HUES48 (cell line): Measurements from ENCODE around the gene SCN11A.

ENCODE experiments used
- H3K27ac ChIP-seq: one replicate; pipeline ENCODE4 v1.7.0; 2013; ENCODE audit warnings: low read depth, low read length, inconsistent platforms
- H3K27me3 ChIP-seq: 2 replicates; pipeline ENCODE4 v1.6.1; 2013; ENCODE audit warnings: mild to moderate bottlenecking, low read length; ENCODE audit not compliant: control insufficient read depth, insufficient read depth
- H3K36me3 ChIP-seq: 2 replicates; pipeline ENCODE4 v1.6.1; 2013; ENCODE audit warnings: low read length; ENCODE audit not compliant: control insufficient read depth, insufficient read depth
- H3K4me1 ChIP-seq: 2 replicates; pipeline ENCODE4 v1.6.1; 2013; ENCODE audit warnings: mild to moderate bottlenecking, low read length; ENCODE audit not compliant: control insufficient read depth, insufficient read depth
- H3K4me3 ChIP-seq: 2 replicates; pipeline ENCODE4 v1.5.1; 2013; ENCODE audit warnings: mild to moderate bottlenecking, low read depth, low read length
- H3K9ac ChIP-seq: 2 replicates; pipeline ENCODE4 v1.6.1; 2013; ENCODE audit warnings: mild to moderate bottlenecking, low read depth, low read length, moderate library complexity
- H3K9me3 ChIP-seq: 2 replicates; pipeline ENCODE4 v1.6.1; 2013; ENCODE audit warnings: low read length; ENCODE audit not compliant: control insufficient read depth, insufficient read depth

Gene SCN11A

DNA sequence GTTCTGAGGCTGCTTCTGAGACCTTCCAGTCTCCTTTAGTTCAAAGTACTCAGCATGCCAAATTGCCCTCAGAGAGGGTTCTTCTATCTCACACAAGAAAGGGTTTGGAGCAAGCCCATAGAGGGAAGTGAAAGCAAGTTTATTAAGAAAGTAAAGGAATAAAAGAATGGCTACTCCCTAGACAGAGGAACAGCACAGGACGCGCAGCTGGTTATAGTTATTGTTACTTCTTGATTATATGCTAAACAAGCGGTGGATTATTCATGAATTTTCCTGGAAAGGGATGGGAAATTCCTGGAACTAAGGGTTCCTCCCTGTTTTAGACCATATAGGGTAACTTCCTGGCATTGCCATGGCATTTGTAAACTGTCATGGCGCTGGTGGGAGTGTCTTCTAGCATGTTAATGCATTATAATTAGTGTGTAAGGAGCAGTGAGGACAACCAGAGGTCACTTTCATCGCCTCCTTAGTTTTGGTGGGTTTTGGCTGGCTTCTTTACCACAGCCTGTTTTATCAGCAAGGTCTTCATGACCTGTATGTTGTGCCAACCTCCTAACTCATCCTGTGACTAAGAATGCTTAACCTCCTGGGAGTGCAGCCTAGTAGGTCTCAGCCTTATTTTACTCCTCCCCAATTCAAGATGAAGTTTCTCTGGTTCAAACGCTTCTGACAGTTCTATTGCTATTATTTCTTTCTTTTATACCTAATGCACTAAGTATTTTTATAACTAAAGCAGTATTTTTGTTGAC, 26.3 kb downstream of the SCN11A start:
- H3K9ac ChIP-seq: no peak overlapping the region
- no peak overlapping the region for H3K27ac ChIP-seq
- H3K9me3 ChIP-seq: no peaks in the 10 kb centered on the region
- H3K4me3 ChIP-seq: no peak overlapping the region
- H3K4me1 ChIP-seq: no peaks in the 10 kb centered on the region
- no peaks in the 10 kb centered on the region for H3K36me3 ChIP-seq
- no peaks in the 10 kb centered on the region for H3K27me3 ChIP-seq

DNA sequence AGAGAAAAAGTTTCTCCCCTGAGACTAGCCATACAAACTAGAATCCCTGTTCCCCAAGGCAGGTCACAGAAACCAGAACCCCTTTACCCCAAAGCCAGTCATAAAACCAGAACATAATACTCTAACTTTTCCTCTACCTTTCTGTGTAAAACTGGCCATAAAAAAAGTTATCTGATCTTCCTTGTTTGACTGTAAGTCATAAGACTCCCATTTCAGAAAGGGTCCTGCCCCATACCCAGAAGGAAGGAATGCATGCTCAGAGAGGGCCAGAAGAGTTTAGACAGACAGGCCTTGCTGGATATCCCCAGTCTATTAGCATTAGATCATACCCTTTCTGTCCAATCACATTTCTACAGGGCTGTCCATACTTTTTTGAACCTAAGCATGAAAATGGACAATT, 27.2 kb downstream of the SCN11A start:
- Histone ChIP-seq H3K9me3 (no peaks in the 10 kb centered on the region), H3K27ac (no peak overlapping the region), H3K36me3 (no peaks in the 10 kb centered on the region), H3K4me3 (no peak overlapping the region), H3K4me1 (no peaks in the 10 kb centered on the region), H3K27me3 (no peaks in the 10 kb centered on the region), H3K9ac (no peak overlapping the region)

DNA sequence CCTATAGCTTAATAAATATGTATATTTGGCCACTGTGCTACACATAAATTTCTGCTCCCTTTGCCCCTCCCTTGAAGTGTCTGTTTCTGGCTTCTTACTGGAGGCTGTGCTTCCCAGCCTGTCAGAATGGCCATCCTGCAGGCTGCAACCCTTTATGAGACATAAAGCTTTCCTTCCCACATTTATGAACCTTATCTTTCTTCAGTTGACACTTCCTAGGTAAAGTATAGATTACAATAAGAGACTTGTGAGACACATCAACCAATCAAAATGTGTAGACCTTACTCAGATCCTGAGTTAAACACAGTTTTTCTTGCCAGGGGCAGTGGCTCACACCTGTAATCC, 29.5 kb downstream of the SCN11A start:
- no peak overlapping the region for H3K4me3 ChIP-seq
- no peak overlapping the region for H3K27ac ChIP-seq
- no peak overlapping the region for H3K9ac ChIP-seq
- H3K36me3 ChIP-seq: no peaks in the 10 kb centered on the region
- H3K9me3 ChIP-seq: no peaks in the 10 kb centered on the region
- no peaks in the 10 kb centered on the region for H3K27me3 ChIP-seq
- no peaks in the 10 kb centered on the region for H3K4me1 ChIP-seq

DNA sequence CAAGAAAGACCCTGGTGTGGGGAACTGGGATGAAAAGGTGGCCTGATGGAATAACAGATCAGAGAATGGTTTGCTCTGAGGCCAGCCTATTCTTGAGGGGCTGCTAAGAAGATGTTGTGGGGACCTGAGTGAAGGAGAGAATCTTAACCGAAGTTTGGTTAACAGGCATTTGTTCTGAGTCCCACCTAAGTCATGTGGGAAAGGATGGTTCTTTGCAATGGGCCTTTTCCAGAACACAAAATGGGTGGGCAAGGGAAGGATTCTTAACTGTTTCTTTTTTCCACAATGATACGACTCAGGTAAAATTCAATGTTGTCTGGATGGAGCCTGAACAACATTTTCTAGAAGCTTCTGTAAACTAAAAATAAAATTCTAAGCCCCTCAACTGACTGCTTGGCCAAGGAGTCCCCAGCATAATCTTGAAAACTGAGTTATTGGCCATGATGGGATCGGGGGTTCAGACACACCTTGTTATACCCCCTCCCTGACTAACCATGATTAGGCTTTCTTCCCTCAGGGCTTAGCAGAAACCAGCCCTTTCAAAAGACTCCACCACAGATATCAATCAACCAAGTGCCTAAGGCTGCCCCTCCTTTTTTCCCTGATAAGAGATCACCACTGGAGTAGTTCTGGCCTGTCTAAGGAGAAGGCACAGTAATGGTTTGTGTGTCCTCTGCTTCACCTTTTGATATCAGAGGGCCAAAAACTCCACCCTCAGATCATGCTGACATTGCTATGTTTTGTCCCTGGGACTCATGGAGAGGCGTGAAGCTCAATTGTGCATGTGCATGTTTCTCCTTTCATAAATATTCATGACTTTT, 30.1 kb downstream of the SCN11A start:
- H3K4me3 ChIP-seq: no peak overlapping the region
- H3K27ac ChIP-seq: no peak overlapping the region
- no peaks in the 10 kb centered on the region for H3K36me3 ChIP-seq
- no peaks in the 10 kb centered on the region for H3K9me3 ChIP-seq
- H3K9ac ChIP-seq: no peak overlapping the region
- H3K27me3 ChIP-seq: no peaks in the 10 kb centered on the region
- H3K4me1 ChIP-seq: no peaks in the 10 kb centered on the region

DNA sequence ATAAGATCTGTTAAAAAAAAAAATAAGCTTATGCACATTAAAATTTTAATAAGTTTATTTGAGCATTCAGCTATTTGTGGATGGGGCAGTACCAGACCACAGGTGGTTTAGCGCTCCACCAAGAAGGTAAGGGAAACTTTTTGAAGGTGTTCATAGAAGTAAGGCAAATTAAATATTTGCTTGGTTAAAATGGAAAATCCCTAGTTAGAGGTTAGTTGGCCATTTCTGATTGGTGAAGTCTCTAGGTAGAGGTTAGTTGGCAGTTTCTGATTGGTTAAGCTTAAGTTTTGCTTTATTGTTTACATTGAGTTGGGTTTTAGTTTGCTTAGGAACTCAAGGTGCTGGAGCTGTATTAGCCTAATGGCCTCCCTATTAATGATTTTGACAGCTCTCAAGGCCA, 30.7 kb downstream of the SCN11A start:
- H3K4me3 ChIP-seq: no peak overlapping the region
- no peaks in the 10 kb centered on the region for H3K27me3 ChIP-seq
- H3K9me3 ChIP-seq: no peaks in the 10 kb centered on the region
- no peaks in the 10 kb centered on the region for H3K4me1 ChIP-seq
- H3K9ac ChIP-seq: no peak overlapping the region
- H3K27ac ChIP-seq: no peak overlapping the region
- H3K36me3 ChIP-seq: no peaks in the 10 kb centered on the region

DNA sequence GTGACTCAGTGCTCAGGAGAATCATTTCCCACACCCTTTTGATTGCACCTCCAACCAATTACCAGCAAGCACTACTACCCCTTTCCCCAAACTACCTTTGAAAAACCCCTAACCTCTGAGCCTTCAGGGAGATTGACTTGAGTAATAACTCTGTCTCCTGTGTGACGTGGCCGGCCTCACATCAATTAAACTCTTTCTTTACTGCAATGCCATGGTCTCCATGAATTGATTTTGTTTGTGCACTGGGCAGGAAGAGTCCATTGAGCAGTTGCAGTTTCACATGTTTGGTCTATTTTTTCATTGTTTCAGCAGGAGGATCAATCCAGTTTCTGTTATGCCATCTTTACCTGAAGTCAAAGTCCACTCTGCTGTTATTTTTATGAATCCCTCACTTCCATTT, 32.4 kb downstream of the SCN11A start:
- Histone ChIP-seq H3K4me1 (no peaks in the 10 kb centered on the region), H3K36me3 (no peaks in the 10 kb centered on the region), H3K9ac (no peak overlapping the region), H3K9me3 (no peaks in the 10 kb centered on the region), H3K27ac (no peak overlapping the region), H3K4me3 (no peak overlapping the region), H3K27me3 (no peaks in the 10 kb centered on the region)

DNA sequence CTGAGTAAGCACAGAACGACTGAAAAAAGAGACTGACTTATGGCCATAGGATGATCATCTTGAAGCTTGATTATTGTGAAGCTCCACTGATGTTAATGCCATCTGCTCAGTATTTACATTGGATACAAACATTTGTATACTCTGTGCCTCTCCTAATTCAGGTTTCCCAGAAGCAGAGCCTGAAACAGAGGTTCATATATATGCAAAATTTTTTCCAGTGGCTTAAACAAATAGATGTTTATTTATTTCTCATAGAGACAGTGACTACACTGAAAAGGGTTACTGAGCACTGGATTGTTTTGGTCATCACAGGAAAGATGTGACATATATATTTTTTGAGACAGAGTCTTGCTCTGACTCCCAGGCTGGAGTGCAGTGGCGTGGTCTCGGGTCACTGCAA, 36.3 kb downstream of the SCN11A start:
- Histone ChIP-seq H3K4me1 (peaks cover 10% of the 10 kb centered on the region; the same call in 1 of the 2 replicates), H3K4me3 (no peak overlapping the region), H3K27ac (no peak overlapping the region), H3K9me3 (no peaks in the 10 kb centered on the region), H3K27me3 (no peaks in the 10 kb centered on the region), H3K9ac (no peak overlapping the region), H3K36me3 (no peaks in the 10 kb centered on the region)

DNA sequence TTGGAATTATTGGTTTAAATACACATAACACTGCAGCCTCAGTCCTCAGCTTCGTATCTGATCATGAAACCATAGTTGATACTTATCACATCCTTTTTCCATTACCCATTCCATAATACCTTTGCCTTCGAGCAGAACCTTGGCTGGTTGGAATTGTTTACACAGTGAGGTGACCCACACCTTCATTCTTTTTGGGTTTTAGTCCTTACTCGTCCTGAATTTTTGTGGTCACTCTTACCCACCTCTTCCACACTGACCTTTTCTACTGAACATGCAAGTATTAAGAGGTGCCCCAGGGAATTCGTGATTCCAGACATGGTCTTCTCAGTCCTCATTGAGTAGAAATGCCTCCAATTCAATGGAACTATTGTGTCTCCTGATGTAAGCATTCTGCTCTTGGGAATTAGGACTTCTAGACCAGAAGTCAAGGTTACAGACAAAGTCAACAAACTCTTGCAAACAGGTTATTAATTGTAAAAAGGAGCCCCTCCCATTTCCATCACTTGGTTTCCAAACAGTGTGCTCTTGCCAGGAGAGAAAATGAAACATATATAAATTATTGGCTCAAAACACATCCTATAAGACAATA, 37.7 kb downstream of the SCN11A start:
- H3K4me1 ChIP-seq: peaks cover 10% of the 10 kb centered on the region; the same call in 1 of the 2 replicates
- H3K27ac ChIP-seq: no peak overlapping the region
- no peak overlapping the region for H3K4me3 ChIP-seq
- H3K36me3 ChIP-seq: no peaks in the 10 kb centered on the region
- H3K27me3 ChIP-seq: no peaks in the 10 kb centered on the region
- H3K9ac ChIP-seq: no peak overlapping the region
- no peaks in the 10 kb centered on the region for H3K9me3 ChIP-seq

DNA sequence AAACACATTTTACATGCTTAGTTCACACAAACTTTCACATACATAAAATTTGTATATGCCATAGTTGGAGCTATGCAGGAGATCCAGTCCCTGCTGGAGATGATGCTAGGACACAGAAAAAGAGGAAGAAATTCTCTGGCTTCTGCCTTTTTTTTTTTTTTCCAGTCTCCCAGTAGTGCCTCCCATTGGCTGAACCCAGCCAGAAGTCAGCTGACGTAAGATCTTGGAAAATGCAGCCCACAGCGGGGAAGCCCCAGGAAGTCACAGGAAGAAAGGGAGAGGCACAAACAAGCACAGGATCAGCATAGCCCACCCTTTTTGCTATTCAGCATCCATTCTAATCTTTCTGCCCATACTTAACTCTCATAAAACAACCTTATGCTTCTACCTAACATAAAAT, 38.5 kb downstream of the SCN11A start:
- H3K4me3 ChIP-seq: no peak overlapping the region
- H3K4me1 ChIP-seq: peaks cover 10% of the 10 kb centered on the region; the same call in 1 of the 2 replicates
- no peak overlapping the region for H3K27ac ChIP-seq
- H3K36me3 ChIP-seq: no peaks in the 10 kb centered on the region
- no peaks in the 10 kb centered on the region for H3K9me3 ChIP-seq
- H3K27me3 ChIP-seq: no peaks in the 10 kb centered on the region
- no peak overlapping the region for H3K9ac ChIP-seq

DNA sequence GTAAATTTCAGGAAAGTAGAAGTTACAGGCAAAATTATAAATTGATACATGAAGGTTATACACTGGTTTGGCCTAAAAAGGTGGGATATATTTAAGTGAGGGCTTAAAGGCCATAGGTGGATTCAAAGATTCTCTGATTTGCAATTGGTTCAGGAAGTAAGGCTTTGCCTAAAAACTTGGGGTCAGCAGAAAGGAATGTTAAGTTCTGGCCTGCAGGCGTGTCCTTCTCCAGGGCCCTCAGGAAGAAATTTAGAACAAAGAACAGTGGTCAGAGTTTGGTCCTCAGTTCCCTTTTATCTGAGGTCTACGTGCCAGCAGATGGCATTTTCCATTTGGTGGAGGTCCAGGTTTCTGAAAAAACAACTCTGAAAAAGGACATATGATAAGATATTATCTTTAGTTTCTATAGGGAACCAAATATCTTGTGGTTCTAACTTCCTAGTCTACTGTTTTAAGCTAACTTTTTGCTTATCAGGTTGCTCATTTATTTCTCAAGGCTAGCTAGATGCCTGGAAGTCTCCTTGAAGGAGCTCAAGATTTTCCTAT, 40.5 kb downstream of the SCN11A start:
- Histone ChIP-seq H3K9me3 (no peaks in the 10 kb centered on the region), H3K9ac (no peak overlapping the region), H3K4me1 (peaks cover 10% of the 10 kb centered on the region; the same call in 1 of the 2 replicates), H3K4me3 (no peak overlapping the region), H3K36me3 (no peaks in the 10 kb centered on the region), H3K27ac (no peak overlapping the region), H3K27me3 (no peaks in the 10 kb centered on the region)

DNA sequence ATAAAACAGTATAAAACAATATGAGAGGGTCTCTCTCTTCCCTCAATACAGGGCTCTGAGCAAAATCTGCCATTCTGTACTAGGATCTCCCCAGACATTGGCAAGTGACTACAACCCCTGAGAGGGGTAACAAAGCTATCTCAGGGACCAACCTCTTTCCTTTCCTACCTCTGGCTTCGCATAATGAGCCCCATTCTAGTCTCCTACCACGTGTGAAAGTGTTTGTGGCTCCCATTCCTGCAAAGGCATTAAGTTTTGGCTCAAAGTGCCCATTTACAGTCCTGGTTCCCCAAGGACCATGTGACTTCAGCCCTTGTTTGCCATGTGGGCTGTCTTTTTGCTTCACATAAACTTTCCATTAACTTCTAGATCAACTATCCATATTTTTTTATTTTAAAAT, 46.4 kb downstream of the SCN11A start:
- no peak overlapping the region for H3K27ac ChIP-seq
- H3K4me1 ChIP-seq: no peaks in the 10 kb centered on the region
- no peaks in the 10 kb centered on the region for H3K27me3 ChIP-seq
- no peak overlapping the region for H3K9ac ChIP-seq
- H3K9me3 ChIP-seq: no peaks in the 10 kb centered on the region
- H3K36me3 ChIP-seq: no peaks in the 10 kb centered on the region
- no peak overlapping the region for H3K4me3 ChIP-seq
